ENCODE data around the gene TTLL5.
"Not testable (repeated sequence)": the region's sequence is repeated elsewhere in the genome, so short reads cannot be mapped to it uniquely, and the experiment has no call there.

Gene TTLL5

GRCh38 chr14:75837151-75837787 is 176.2 kb downstream of the TTLL5 start:
- DNase-seq: no peak

GRCh38 chr14:75840911-75841310 is 179.9 kb downstream of the TTLL5 start:
- DNase-seq: no peak

GRCh38 chr14:75842551-75842950 is 181.5 kb downstream of the TTLL5 start:
- DNase-seq: no peak

- DNase-seq: no peak
These were observed 183.4 kb downstream of the TTLL5 start for GRCh38 chr14:75844486-75844885.

- no peak for DNase-seq
These were observed 184.2 kb downstream of the TTLL5 start for GRCh38 chr14:75845136-75845804.

- not testable (repeated sequence) for DNase-seq
These were observed 185.6 kb downstream of the TTLL5 start for GRCh38 chr14:75846694-75847093.

GRCh38 chr14:75847584-75847983 is 186.5 kb downstream of the TTLL5 start:
- DNase-seq: no peak

- DNase-seq: no peak
These were observed 187.3 kb downstream of the TTLL5 start for GRCh38 chr14:75848167-75848913.

GRCh38 chr14:75849300-75849895 is 188.4 kb downstream of the TTLL5 start:
- no peak for DNase-seq

GRCh38 chr14:75851574-75851866 is 190.5 kb downstream of the TTLL5 start:
- DNase-seq: no peak

GRCh38 chr14:75854111-75854799 is 193.2 kb downstream of the TTLL5 start:
- DNase-seq: no peak

GRCh38 chr14:75857199-75857598 is 196.2 kb downstream of the TTLL5 start:
- no peak for DNase-seq

GRCh38 chr14:75858362-75858761 is 197.3 kb downstream of the TTLL5 start:
- no peak for DNase-seq

- DNase-seq: no peak
These were observed 198.7 kb downstream of the TTLL5 start for GRCh38 chr14:75859746-75860145.

- DNase-seq: no peak
These were observed 199.6 kb downstream of the TTLL5 start for GRCh38 chr14:75860561-75861160.

- DNase-seq: no peak
These were observed 200.1 kb downstream of the TTLL5 start for GRCh38 chr14:75861161-75861621.

- no peak for DNase-seq
These were observed 202.2 kb downstream of the TTLL5 start for GRCh38 chr14:75863221-75863620.

- DNase-seq: no peak
These were observed 203.3 kb downstream of the TTLL5 start for GRCh38 chr14:75864352-75864751.

GRCh38 chr14:75865531-75865930 is 204.5 kb downstream of the TTLL5 start:
- no peak for DNase-seq

GRCh38 chr14:75866970-75867369 is 205.9 kb downstream of the TTLL5 start:
- no peak for DNase-seq

GRCh38 chr14:75871181-75871880 is 210.3 kb downstream of the TTLL5 start:
- DNase-seq: no peak

GRCh38 chr14:75875958-75876357 is 214.9 kb downstream of the TTLL5 start:
- DNase-seq: no peak
